Thyroid gland (tissue), 4 donors: ENCODE measurements around the gene ARL15.

Source experiments
- CTCF ChIP-seq, 6 experiments: fragments of 200-600 bp in 3 of 6; fragments of 450-650 bp in 3 of 6; sonication (generic) in 3 of 6; IDR thresholded peaks; one replicate each; pipeline ENCODE4 v1.5.1; 2016 to 2019; ENCODE audit warnings: antibody characterized with exemption in 6 of 6, mild to moderate bottlenecking in 2 of 6, inconsistent platforms in 1 of 6, moderate library complexity in 1 of 6
- POLR2A ChIP-seq, 2 donors: fragments of 450-650 bp; IDR thresholded peaks; one replicate each; pipeline ENCODE4 v1.6.1; 2017; ENCODE audit warnings: antibody characterized with exemption in 2 of 2, mild to moderate bottlenecking in 2 of 2, moderate library complexity in 1 of 2

- TF ChIP-seq CTCF (IDR thresholded peaks at IDR 0.05) (no peak), POLR2A (IDR thresholded peaks at IDR 0.05) (no peak)
Measured at GRCh38 chr5:53930457-53930856, 379.9 kb downstream of the ARL15 start.
